ENCODE measurements around the gene NANOS2.

GRCh38 chr19:45863840-45864628 lies 50.5 kb downstream of the NANOS2 start, which contains the start of gene FOXA3:
- TF ChIP-seq SMC3 (IDR thresholded peaks at IDR 0.05; ENCODE audit: low read length) (no peak; the same call in 1 of the 2 replicates), POLR2A (IDR thresholded peaks at IDR 0.05; ENCODE audit: insufficient read depth in 1 of 2, low read depth in 2 of 2, low read length in 2 of 2) (peak; percentile 44 to 90; a peak in 3 of 4 replicates), ZBTB7B (CRISPR knock-in tag; IDR thresholded peaks at IDR 0.05) (peak; percentile 41; the same call in 1 of the 2 replicates)

Measured in HepG2 (cell line).